Mucosa of descending colon (tissue), 3 donors: ENCODE results near the gene ISCA2. TPM values are rescaled to one million over a fixed set of nuclear protein-coding genes. Genes with fewer than 3 reads are reported as not detected.

Experiments
- ATAC-seq: fragments of 200-7000 bp; cut with Tn5 transposase; one replicate; pipeline ENCODE4 v1.9.1; 2020; ENCODE audit warnings: mild to moderate bottlenecking, moderate library complexity
- DNase-seq, 3 donors: peaks; one replicate each; pipeline ENCODE4 v3.0.0-alpha.2; 2020
- H3K36me3 ChIP-seq: fragments of 200-600 bp; one replicate; pipeline ENCODE4 v1.8.0; 2021; ENCODE audit warnings: low read depth, mild to moderate bottlenecking
- H3K4me1 ChIP-seq: fragments of 200-600 bp; one replicate; pipeline ENCODE4 v1.8.0; 2021; ENCODE audit warnings: low read depth, mild to moderate bottlenecking
- H3K4me3 ChIP-seq: fragments of 200-600 bp; one replicate; pipeline ENCODE4 v1.8.0; 2021; ENCODE audit warnings: mild to moderate bottlenecking
- H3K9me3 ChIP-seq: fragments of 200-600 bp; one replicate; pipeline ENCODE4 v1.8.0; 2021; ENCODE audit warnings: mild to moderate bottlenecking
- CTCF ChIP-seq: fragments of 200-600 bp; IDR thresholded peaks from one replicate; pipeline ENCODE4 v1.8.0; 2022; ENCODE audit warnings: antibody characterized with exemption, mild to moderate bottlenecking
- intact Hi-C, 2 donors: fragments of 100-400 bp; cut with DNase I in 1 of 2; cut with micrococcal nuclease in 1 of 2; formaldehyde crosslinking; loops; one replicate each; pipeline versions ENCODE4 v1.11.0 to v1.11.1; 2022; cut with DNase I, micrococcal nuclease
- total RNA-seq, 3 donors: library from RNA; stranded (reverse); fragmentation: NEBNext Ultra II Directional in 2 of 3; extraction: Animal tissue kit (Norgen Biotek cat#: 25700) in 2 of 3; gene quantifications; one replicate each; pipeline versions ENCODE4 v1.2.1 to v1.2.4, GENCODE V29; 2021 to 2023
- donor health status: DM: no; HTN: no; CAD: no; lungs with moderate emphysema.
- donor health status: DM: no; HTN: no; CAD: no.
- donor health status: DM: no; HTN: yes; CAD: no.

The ISCA2 gene
- total RNA-seq, 3 donors from 2014 or later, result 22.4 to 36.1 (median 30.0) TPM

GRCh38 chr14:74459289-74459946, 34.1 kb upstream of the ISCA2 start:
- peak; percentile 48 for ATAC-seq
- no peaks in the 10 kb centered on the region for H3K4me1 ChIP-seq
- no peak overlapping the region for H3K4me3 ChIP-seq
- H3K9me3 ChIP-seq, result no peaks in the 10 kb centered on the region
- DNase-seq, result peak in 2 of 3 donors; percentile 13 to 29
- intact Hi-C loops, result no loop called here
- H3K36me3 ChIP-seq, result no peaks in the 10 kb centered on the region
- TF ChIP-seq CTCF, result no peak

GRCh38 chr14:74459976-74460375, 33.6 kb upstream of the ISCA2 start:
- no peak for DNase-seq
- TF ChIP-seq CTCF, result no peak
- ATAC-seq, result no peak
- intact Hi-C loops, result no loop called here
- Histone ChIP-seq H3K9me3 (no peaks in the 10 kb centered on the region), H3K36me3 (no peaks in the 10 kb centered on the region), H3K4me1 (no peaks in the 10 kb centered on the region), H3K4me3 (no peak overlapping the region)

GRCh38 chr14:74462993-74463392, 30.6 kb upstream of the ISCA2 start:
- no peak for TF ChIP-seq CTCF
- H3K4me3 ChIP-seq, result no peak overlapping the region
- intact Hi-C loops, result no loop called here
- no peaks in the 10 kb centered on the region for H3K9me3 ChIP-seq
- DNase-seq, result no peak
- no peaks in the 10 kb centered on the region for H3K4me1 ChIP-seq
- no peaks in the 10 kb centered on the region for H3K36me3 ChIP-seq
- ATAC-seq, result no peak

GRCh38 chr14:74463697-74464096, 29.9 kb upstream of the ISCA2 start:
- H3K9me3 ChIP-seq, result no peaks in the 10 kb centered on the region
- TF ChIP-seq CTCF, result no peak
- DNase-seq, result no peak
- no peaks in the 10 kb centered on the region for H3K36me3 ChIP-seq
- no peaks in the 10 kb centered on the region for H3K4me1 ChIP-seq
- intact Hi-C loops, result no loop called here
- no peak overlapping the region for H3K4me3 ChIP-seq
- no peak for ATAC-seq

- TF ChIP-seq CTCF, result no peak
- no peak overlapping the region for H3K4me3 ChIP-seq
- no peaks in the 10 kb centered on the region for H3K4me1 ChIP-seq
- DNase-seq (no peak), ATAC-seq (no peak)
- intact Hi-C loops, result no loop called here
- no peaks in the 10 kb centered on the region for H3K36me3 ChIP-seq
- H3K9me3 ChIP-seq, result no peaks in the 10 kb centered on the region
Measured at GRCh38 chr14:74464785-74465184, 28.8 kb upstream of the ISCA2 start.

GRCh38 chr14:74465335-74465734, 28.2 kb upstream of the ISCA2 start:
- Histone ChIP-seq H3K4me1 (no peaks in the 10 kb centered on the region), H3K4me3 (no peak overlapping the region), H3K36me3 (no peaks in the 10 kb centered on the region), H3K9me3 (no peaks in the 10 kb centered on the region)
- ATAC-seq (no peak), DNase-seq (no peak)
- intact Hi-C loops, result no loop called here
- TF ChIP-seq CTCF, result no peak
